K562 (cell line): Measurements from ENCODE around the gene CHRNB1. TPM values are rescaled to one million over a fixed set of nuclear protein-coding genes. Genes with fewer than 3 reads are reported as not detected.
A peak's percentile ranks its signal among the peaks of the same experiment; 100 is the strongest.

Experiments used
- HIVEP1 ChIP-seq: fragments of 250-450 bp; sonication (Bioruptor Pico); IDR thresholded peaks from 2 replicates; pipeline ENCODE4 v1.4.0; 2020; ENCODE audit warnings: mild to moderate bottlenecking
- MTA3 ChIP-seq: fragments of 450-650 bp; formaldehyde crosslinking; IDR thresholded peaks from 2 replicates; pipeline ENCODE4 v1.6.1; 2017; ENCODE audit warnings: mild to moderate bottlenecking, borderline replicate concordance
- NR2C2 ChIP-seq, 2 experiments: fragments of 200-800 bp in 1 of 2; sonication (Bioruptor generic) in 1 of 2; sonication (generic) in 1 of 2; formaldehyde crosslinking in 1 of 2; IDR thresholded peaks; 2 replicates each; pipeline versions ENCODE4 v1.6.1 to v1.8.0; 2016 to 2022; ENCODE audit warnings: mild to moderate bottlenecking in 1 of 2, missing compliant biosample characterization in 1 of 2, missing genetic modification characterization in 1 of 2, missing genetic modification reagents in 1 of 2
- RAD51 ChIP-seq: fragments of 450-650 bp; IDR thresholded peaks from 2 replicates; pipeline ENCODE4 v1.7.1; 2016; ENCODE audit warnings: low read depth, mild to moderate bottlenecking, borderline replicate concordance
- U2AF1 ChIP-seq: fragments of 200-400 bp; formaldehyde crosslinking; optimal IDR thresholded peaks from 2 replicates; pipeline ENCODE3; 2017; ENCODE audit warnings: mild to moderate bottlenecking, low read depth, low read length, moderate library complexity
- ZNF589 ChIP-seq: fragments of 200-800 bp; sonication (Bioruptor generic); IDR thresholded peaks from 2 replicates; pipeline ENCODE4 v1.6.1; 2016; ENCODE audit warnings: low read depth, missing genetic modification characterization, missing compliant biosample characterization
- polyA plus RNA-seq, 8 experiments: library from polyadenylated mRNA; depleted of rRNA in 4 of 8; stranded (reverse) in 5 of 8; unstranded in 3 of 8; fragments of >200 nt; fragmentation: Nextera tagmentation in 2 of 8; fragmentation: Illumina TruSeq in 1 of 8; extraction: Ambion mirVana in 2 of 8; extraction: Trizol in 1 of 8; gene quantifications; 2 replicates each; pipeline versions ENCODE4 v1.2.1 to v1.2.3, GENCODE V29; 2011 to 2014; ENCODE audit warnings: inconsistent platforms in 1 of 8, missing spikeins in 1 of 8
- total RNA-seq, 7 experiments: library from RNA; depleted of rRNA in 6 of 7; stranded (reverse); fragments of >200 nt in 6 of 7; fragmentation: Illumina TruSeq in 2 of 7; extraction: Trizol in 2 of 7; gene quantifications; 2 replicates each; pipeline versions ENCODE4 v1.2.1 to v1.2.3, GENCODE V29; 2011 to 2021; ENCODE audit warnings: low replicate concordance in 1 of 7
- TF ChIP-seq, protein P1 (sequence below): fragments of 250-450 bp; sonication (Bioruptor Pico); IDR thresholded peaks from 2 replicates; pipeline ENCODE4 v1.5.0; 2021; ENCODE audit warnings: mild to moderate bottlenecking, moderate library complexity
- TF ChIP-seq, protein P2 (sequence below), 2 experiments: fragments of 450-650 bp in 1 of 2; IDR thresholded peaks; 2 replicates each; pipeline ENCODE4 v1.6.1; 2011 to 2017; ENCODE audit warnings: low read depth in 2 of 2, antibody characterized with exemption in 1 of 2, borderline replicate concordance in 1 of 2, low read length in 1 of 2, mild to moderate bottlenecking in 1 of 2, mixed read lengths in 1 of 2; ENCODE audit not compliant: control insufficient read depth in 1 of 2
- TF ChIP-seq, protein P3 (sequence below): fragments of 450-650 bp; conservative IDR thresholded peaks from 2 replicates; pipeline ENCODE4 v1.6.1; 2016; ENCODE audit warnings: missing genetic modification characterization, low read depth, mild to moderate bottlenecking, missing compliant biosample characterization, moderate library complexity
- TF ChIP-seq, protein P4 (sequence below): fragments of 150-350 bp; IDR thresholded peaks from 2 replicates; pipeline ENCODE4 v1.6.1; 2014; ENCODE audit warnings: low read depth, mild to moderate bottlenecking, low read length, borderline replicate concordance

The CHRNB1 gene
- total and polyA plus RNA-seq, 9 of the 15 experiments (the other 6 are each of a cell fraction or from before 2014, with no cell fraction given): 4.7 to 12.3 (median 6.8) TPM

DNA sequence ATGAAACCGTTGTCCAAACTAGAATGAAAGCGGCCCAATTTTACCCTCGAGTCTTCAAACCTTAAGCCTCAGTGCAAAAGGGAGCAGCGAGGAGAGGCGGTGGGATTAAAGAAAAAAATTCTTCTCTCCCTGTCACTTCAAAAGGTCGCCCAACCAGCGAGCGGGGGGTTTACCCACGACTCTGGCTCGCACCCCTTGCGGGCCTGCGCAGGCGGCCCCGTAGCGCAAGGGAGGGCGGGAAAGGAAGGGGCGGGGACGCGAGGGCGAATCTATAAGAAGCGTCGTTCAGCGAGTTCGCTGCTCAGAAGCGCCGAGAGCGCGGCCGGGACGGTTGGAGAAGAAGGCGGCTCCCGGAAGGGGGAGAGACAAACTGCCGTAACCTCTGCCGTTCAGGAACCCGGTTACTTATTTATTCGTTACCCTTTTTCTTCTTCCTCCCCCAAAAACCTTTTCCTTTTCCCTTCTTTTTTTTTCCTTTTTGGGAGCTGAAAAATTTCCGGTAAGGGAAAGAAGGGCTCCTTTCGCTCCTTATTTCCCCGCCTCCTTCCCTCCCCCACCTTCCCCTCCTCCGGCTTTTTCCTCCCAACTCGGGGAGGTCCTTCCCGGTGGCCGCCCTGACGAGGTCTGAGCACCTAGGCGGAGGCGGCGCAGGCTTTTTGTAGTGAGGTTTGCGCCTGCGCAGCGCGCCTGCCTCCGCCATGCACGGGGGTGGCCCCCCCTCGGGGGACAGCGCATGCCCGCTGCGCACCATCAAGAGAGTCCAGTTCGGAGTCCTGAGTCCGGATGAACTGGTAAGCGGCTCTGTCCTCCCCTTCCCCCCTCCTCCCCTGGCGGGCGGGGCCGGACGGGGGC, 39.4 kb downstream of the CHRNB1 start, which contains the start of gene POLR2A (continued):
- TF ChIP-seq, protein P1, sequence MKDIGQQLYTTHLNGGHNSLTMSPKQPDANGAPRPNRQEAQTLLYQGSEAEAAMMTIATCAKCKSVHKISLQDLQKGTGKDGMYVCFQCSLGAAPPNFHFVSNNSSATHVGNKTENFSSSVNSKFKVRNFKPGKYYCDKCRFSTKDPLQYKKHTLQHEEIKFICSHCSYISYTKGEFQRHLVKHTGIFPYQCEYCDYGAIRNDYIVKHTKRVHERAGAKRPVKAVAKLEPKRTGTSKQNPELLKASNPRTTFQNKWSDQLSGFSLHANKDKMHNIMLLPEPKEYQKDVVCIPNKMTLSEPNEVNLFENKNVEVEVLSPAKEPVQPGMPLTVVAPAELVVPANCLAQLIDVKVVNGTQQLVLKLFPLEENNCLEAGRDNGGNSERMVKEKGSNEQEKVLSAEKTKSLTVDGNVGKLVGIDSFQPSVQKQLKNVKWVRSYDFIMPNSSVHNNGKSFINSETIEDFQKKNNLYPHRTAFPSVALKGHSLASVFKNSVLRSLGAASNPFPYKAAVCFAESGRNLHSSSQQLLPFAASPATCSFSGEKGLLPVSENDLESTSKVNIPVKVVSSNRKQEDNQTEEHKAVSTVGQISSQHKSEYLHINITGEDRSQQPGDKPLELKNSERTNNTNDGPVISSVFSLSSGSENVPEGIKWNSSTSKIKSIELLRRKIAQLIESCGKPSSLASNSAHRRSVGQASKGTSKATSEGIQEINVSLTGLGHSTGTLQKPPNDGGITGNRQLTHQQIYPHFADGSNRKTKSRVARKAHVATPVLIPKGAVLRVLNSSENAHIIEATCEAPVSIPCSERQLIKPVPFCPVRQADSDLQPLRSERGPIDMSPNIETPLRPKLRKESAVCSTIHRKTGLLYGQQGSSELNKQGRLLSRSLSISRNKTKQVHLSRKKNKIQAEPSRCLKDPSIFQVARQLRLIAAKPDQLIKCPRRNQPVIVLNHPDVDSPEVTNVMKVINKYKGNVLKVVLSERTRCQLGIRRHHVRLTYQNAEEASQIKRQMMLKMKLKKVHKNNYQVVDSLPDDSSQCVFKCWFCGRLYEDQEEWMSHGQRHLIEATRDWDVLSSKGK (CRISPR knock-in tag): no peak
- TF ChIP-seq NR2C2 (CRISPR knock-in tag; IDR thresholded peaks at IDR 0.05) (peak; percentile 45; the same call in 1 of the 2 replicates), NR2C2 (tag; IDR thresholded peaks at IDR 0.05) (peak; percentile 75), U2AF1 (peak; percentile 43), RAD51 (no peak), MTA3 (peak; percentile 87), HIVEP1 (CRISPR knock-in tag) (no peak), ZNF589 (CRISPR knock-in tag) (peak; percentile 85)
- TF ChIP-seq, protein P2, sequence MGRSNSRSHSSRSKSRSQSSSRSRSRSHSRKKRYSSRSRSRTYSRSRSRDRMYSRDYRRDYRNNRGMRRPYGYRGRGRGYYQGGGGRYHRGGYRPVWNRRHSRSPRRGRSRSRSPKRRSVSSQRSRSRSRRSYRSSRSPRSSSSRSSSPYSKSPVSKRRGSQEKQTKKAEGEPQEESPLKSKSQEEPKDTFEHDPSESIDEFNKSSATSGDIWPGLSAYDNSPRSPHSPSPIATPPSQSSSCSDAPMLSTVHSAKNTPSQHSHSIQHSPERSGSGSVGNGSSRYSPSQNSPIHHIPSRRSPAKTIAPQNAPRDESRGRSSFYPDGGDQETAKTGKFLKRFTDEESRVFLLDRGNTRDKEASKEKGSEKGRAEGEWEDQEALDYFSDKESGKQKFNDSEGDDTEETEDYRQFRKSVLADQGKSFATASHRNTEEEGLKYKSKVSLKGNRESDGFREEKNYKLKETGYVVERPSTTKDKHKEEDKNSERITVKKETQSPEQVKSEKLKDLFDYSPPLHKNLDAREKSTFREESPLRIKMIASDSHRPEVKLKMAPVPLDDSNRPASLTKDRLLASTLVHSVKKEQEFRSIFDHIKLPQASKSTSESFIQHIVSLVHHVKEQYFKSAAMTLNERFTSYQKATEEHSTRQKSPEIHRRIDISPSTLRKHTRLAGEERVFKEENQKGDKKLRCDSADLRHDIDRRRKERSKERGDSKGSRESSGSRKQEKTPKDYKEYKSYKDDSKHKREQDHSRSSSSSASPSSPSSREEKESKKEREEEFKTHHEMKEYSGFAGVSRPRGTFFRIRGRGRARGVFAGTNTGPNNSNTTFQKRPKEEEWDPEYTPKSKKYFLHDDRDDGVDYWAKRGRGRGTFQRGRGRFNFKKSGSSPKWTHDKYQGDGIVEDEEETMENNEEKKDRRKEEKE (IDR thresholded peaks at IDR 0.05; ENCODE audit: borderline replicate concordance in 1 of 2, control insufficient read depth in 1 of 2, low read depth in 2 of 2, low read length in 1 of 2): peak in 1 of 2 experiments; percentile 90; a peak in 2 of 4 replicates
- TF ChIP-seq, protein P3, sequence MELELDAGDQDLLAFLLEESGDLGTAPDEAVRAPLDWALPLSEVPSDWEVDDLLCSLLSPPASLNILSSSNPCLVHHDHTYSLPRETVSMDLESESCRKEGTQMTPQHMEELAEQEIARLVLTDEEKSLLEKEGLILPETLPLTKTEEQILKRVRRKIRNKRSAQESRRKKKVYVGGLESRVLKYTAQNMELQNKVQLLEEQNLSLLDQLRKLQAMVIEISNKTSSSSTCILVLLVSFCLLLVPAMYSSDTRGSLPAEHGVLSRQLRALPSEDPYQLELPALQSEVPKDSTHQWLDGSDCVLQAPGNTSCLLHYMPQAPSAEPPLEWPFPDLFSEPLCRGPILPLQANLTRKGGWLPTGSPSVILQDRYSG: no peak
- TF ChIP-seq, protein P4, sequence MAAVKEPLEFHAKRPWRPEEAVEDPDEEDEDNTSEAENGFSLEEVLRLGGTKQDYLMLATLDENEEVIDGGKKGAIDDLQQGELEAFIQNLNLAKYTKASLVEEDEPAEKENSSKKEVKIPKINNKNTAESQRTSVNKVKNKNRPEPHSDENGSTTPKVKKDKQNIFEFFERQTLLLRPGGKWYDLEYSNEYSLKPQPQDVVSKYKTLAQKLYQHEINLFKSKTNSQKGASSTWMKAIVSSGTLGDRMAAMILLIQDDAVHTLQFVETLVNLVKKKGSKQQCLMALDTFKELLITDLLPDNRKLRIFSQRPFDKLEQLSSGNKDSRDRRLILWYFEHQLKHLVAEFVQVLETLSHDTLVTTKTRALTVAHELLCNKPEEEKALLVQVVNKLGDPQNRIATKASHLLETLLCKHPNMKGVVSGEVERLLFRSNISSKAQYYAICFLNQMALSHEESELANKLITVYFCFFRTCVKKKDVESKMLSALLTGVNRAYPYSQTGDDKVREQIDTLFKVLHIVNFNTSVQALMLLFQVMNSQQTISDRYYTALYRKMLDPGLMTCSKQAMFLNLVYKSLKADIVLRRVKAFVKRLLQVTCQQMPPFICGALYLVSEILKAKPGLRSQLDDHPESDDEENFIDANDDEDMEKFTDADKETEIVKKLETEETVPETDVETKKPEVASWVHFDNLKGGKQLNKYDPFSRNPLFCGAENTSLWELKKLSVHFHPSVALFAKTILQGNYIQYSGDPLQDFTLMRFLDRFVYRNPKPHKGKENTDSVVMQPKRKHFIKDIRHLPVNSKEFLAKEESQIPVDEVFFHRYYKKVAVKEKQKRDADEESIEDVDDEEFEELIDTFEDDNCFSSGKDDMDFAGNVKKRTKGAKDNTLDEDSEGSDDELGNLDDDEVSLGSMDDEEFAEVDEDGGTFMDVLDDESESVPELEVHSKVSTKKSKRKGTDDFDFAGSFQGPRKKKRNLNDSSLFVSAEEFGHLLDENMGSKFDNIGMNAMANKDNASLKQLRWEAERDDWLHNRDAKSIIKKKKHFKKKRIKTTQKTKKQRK: no peak; the same call in 1 of the 2 replicates
